Neural progenitor cell (in vitro differentiated cells): ENCODE results near the gene KLHL26.

ENCODE experiments used
- EZH2 ChIP-seq: fragments of 200-600 bp; sonication (generic); IDR thresholded peaks from 2 replicates; pipeline ENCODE4 v1.6.1; 2017; ENCODE audit warnings: antibody characterized with exemption, mild to moderate bottlenecking, moderate library complexity
- TF ChIP-seq, protein P1 (sequence below): fragments of 200-600 bp; sonication (generic); IDR thresholded peaks from 2 replicates; pipeline ENCODE4 v1.5.1; 2017; ENCODE audit warnings: antibody characterized with exemption, mild to moderate bottlenecking

DNA sequence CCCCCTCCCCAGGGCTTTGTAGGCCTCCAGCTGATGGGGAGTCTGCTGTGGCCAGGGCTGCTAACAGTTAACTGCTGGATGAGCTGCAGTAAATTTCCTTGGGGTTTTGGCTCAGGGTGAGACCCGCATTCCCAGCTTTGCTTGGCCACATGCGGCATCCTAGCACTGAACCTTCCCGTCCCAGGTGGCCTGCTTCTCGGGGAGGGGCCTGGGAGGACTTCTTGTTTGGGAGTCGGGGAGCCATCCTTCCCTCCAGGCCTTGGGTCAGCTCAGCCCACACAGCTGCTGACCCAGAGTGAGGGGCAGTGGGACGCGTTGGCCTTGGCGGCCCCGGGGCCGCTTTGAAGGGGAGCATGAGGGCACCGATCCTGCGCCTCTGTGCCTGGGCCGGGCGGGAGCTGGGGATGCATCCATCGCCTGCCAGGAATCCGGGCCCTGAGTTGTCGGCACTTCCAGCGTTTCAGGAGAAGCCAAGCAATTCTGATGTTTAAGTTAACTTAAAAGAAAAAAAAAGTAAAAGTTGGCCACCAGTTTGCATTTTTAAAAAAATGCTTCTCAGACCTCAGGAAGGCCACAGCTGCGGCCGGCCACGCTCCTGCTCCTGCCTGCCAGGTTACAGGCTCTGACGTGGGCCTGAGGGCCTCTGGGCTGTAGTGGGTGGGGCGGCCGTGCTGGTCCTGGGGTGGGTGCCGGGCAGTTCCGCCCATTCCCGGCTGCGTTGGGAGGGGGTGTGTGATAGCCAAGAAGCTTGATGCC lies 74.3 kb downstream of the KLHL26 start:
- TF ChIP-seq EZH2, result no peak
- TF ChIP-seq, protein P1, sequence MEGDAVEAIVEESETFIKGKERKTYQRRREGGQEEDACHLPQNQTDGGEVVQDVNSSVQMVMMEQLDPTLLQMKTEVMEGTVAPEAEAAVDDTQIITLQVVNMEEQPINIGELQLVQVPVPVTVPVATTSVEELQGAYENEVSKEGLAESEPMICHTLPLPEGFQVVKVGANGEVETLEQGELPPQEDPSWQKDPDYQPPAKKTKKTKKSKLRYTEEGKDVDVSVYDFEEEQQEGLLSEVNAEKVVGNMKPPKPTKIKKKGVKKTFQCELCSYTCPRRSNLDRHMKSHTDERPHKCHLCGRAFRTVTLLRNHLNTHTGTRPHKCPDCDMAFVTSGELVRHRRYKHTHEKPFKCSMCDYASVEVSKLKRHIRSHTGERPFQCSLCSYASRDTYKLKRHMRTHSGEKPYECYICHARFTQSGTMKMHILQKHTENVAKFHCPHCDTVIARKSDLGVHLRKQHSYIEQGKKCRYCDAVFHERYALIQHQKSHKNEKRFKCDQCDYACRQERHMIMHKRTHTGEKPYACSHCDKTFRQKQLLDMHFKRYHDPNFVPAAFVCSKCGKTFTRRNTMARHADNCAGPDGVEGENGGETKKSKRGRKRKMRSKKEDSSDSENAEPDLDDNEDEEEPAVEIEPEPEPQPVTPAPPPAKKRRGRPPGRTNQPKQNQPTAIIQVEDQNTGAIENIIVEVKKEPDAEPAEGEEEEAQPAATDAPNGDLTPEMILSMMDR, result no peak
